H1 (cell line): ENCODE measurements around the gene TIMM22. TPM values are rescaled to one million over a fixed set of nuclear protein-coding genes. Genes with fewer than 3 reads are reported as not detected.

Experiments
- CHD7 ChIP-seq: fragments of 300-600 bp; sonication (generic); IDR thresholded peaks from 2 replicates; pipeline ENCODE4 v1.7.1; 2012; ENCODE audit warnings: low read length, moderate library complexity, mild to moderate bottlenecking, inconsistent platforms; ENCODE audit not compliant: insufficient replicate concordance
- polyA plus RNA-seq, 7 experiments: library from polyadenylated mRNA; depleted of rRNA in 3 of 7; stranded (reverse) in 5 of 7; unstranded in 2 of 7; fragments of >200 nt in 5 of 7; fragments of 200-250 nt in 2 of 7; gene quantifications; 1 replicate in 5 of 7; 2 replicates in 1 of 7; 4 replicates in 1 of 7; pipeline versions ENCODE4 v1.2.1 to v1.2.3, GENCODE V29; 2011 to 2013; ENCODE audit warnings: missing spikeins in 2 of 7, mixed read lengths in 2 of 7
- total RNA-seq: library from RNA; stranded (reverse); fragmentation: NEBNext Ultra II Directional; extraction: Animal tissue kit (Norgen Biotek cat#: 25700); gene quantifications from 2 replicates; pipeline ENCODE4 v1.2.1, GENCODE V29; 2021

The TIMM22 gene
- total and polyA plus RNA-seq, 2 of the 8 experiments (the other 6 are each of a cell fraction or from before 2014, with no cell fraction given) = 13.8 to 17.4 TPM

DNA sequence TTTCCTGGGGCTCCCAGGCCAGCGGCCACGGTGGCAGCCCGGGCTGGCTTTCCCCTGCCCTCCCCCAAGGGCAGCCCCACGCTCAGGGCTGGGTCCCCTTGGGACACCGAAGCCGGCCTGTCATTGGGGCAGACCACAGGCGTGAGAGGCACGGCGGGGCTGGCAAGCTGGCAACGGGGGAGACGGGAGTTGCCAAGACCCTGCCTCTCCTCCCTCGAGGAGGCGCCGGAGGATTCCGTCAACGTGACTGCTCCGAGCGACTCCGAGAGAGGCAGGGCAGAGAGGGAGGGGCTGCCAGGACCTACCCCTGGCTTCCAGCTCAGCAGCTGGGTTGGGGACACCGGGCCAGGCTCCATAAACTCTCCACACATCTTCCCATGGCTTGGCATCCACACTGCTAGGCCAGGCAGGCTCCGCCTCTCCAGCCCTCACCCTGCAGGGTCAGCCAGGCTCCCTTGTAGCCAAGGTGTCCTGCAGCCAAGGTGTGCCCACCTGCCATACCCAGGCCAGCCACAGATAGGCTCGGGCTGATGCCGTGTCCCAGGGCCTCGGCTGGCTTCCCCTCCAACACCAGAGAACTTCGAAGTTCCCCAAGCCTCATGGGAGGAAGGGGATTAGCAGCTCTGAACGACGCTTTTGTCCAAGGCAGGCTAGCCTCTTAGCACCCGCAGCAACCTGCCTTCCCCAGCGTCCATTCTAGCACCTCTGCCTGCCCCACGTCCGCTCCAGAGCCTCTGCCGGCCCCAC is 25.5 kb downstream of the TIMM22 start (continued):
- TF ChIP-seq CHD7 = no peak
